K562 (cell line): ENCODE measurements around the gene CREB3L1. TPM values are rescaled to one million over a fixed set of nuclear protein-coding genes. Genes with fewer than 3 reads are reported as not detected.

Experiments
- CXXC5 ChIP-seq: fragments of 250-450 bp; sonication (Bioruptor Pico); IDR thresholded peaks from 2 replicates; pipeline ENCODE4 v1.8.0; 2022; ENCODE audit warnings: inconsistent platforms, mild to moderate bottlenecking, moderate library complexity
- IFI16 ChIP-seq: fragments of 250-450 bp; sonication (Bioruptor Pico); IDR thresholded peaks from 2 replicates; pipeline ENCODE4 v2.1.2; 2022; ENCODE audit warnings: mild to moderate bottlenecking, inconsistent platforms
- KLF10 ChIP-seq: fragments of 250-450 bp; sonication (Bioruptor Pico); IDR thresholded peaks from 2 replicates; pipeline ENCODE4 v1.6.1; 2021; ENCODE audit warnings: matching md5 sums
- OTX1 ChIP-seq: fragments of 450-650 bp; formaldehyde crosslinking; IDR thresholded peaks from 2 replicates; pipeline ENCODE4 v1.4.0; 2022; ENCODE audit warnings: mild to moderate bottlenecking
- PHF21A ChIP-seq: fragments of 450-650 bp; IDR thresholded peaks from 2 replicates; pipeline ENCODE4 v1.6.1; 2017; ENCODE audit warnings: low read depth, borderline replicate concordance
- PHF8 ChIP-seq: fragments of 200-600 bp; sonication (generic); IDR thresholded peaks from 2 replicates; pipeline ENCODE4 v1.6.1; 2012; ENCODE audit warnings: mixed run types, mild to moderate bottlenecking, inconsistent platforms, low read length, moderate library complexity, borderline replicate concordance
- RFX5 ChIP-seq: IDR thresholded peaks from 2 replicates; pipeline ENCODE4 v1.6.1; 2011; ENCODE audit warnings: low read depth, mild to moderate bottlenecking, improper control_type of control experiment, low read length
- SMAD4 ChIP-seq: fragments of 250-450 bp; sonication (Bioruptor Pico); conservative IDR thresholded peaks from 2 replicates; pipeline ENCODE4 v1.8.0; 2021; ENCODE audit warnings: inconsistent platforms, mild to moderate bottlenecking, moderate library complexity
- ZC3H8 ChIP-seq: fragments of 450-650 bp; IDR thresholded peaks from 2 replicates; pipeline ENCODE4 v1.6.1; 2017
- ZKSCAN1 ChIP-seq: fragments of 150-350 bp; IDR thresholded peaks from 2 replicates; pipeline ENCODE4 v1.6.1; 2016; ENCODE audit warnings: low read depth, low read length
- ZNF232 ChIP-seq: sonication (generic); formaldehyde crosslinking; IDR thresholded peaks from 2 replicates; pipeline ENCODE4 v1.8.0; 2022; ENCODE audit warnings: mild to moderate bottlenecking, missing genetic modification reagents
- ZNF592 ChIP-seq: fragments of 450-650 bp; IDR thresholded peaks from 2 replicates; pipeline ENCODE4 v1.6.1; 2017; ENCODE audit warnings: antibody characterized with exemption, mild to moderate bottlenecking
- ZNF696 ChIP-seq: fragments of 250-450 bp; sonication (Bioruptor Pico); conservative IDR thresholded peaks from 2 replicates; pipeline ENCODE4 v1.4.0; 2020; ENCODE audit warnings: mild to moderate bottlenecking, moderate library complexity
- polyA plus RNA-seq, 8 experiments: library from polyadenylated mRNA; depleted of rRNA in 4 of 8; stranded (reverse) in 5 of 8; unstranded in 3 of 8; fragments of >200 nt; fragmentation: Nextera tagmentation in 2 of 8; fragmentation: Illumina TruSeq in 1 of 8; extraction: Ambion mirVana in 2 of 8; extraction: Trizol in 1 of 8; gene quantifications; 2 replicates each; pipeline versions ENCODE4 v1.2.1 to v1.2.3, GENCODE V29; 2011 to 2014; ENCODE audit warnings: inconsistent platforms in 1 of 8, missing spikeins in 1 of 8
- total RNA-seq, 7 experiments: library from RNA; depleted of rRNA in 6 of 7; stranded (reverse); fragments of >200 nt in 6 of 7; fragmentation: Illumina TruSeq in 2 of 7; extraction: Trizol in 2 of 7; gene quantifications; 2 replicates each; pipeline versions ENCODE4 v1.2.1 to v1.2.3, GENCODE V29; 2011 to 2021; ENCODE audit warnings: low replicate concordance in 1 of 7
- TF ChIP-seq, protein P1 (sequence below), 2 experiments: fragments of 450-650 bp; IDR thresholded peaks; 2 replicates each; pipeline ENCODE4 v1.6.1; 2016
- TF ChIP-seq, protein P2 (sequence below): fragments of 250-450 bp; sonication (Bioruptor Pico); IDR thresholded peaks from 2 replicates; pipeline ENCODE4 v1.5.0; 2021; ENCODE audit warnings: mild to moderate bottlenecking, moderate library complexity
- TF ChIP-seq, protein P3 (sequence below): fragments of 450-650 bp; formaldehyde crosslinking; IDR thresholded peaks from 2 replicates; pipeline ENCODE4 v1.4.0; 2022; ENCODE audit warnings: missing genetic modification characterization

CREB3L1 gene
- total and polyA plus RNA-seq, 9 of the 15 experiments (the other 6 are each of a cell fraction or from before 2014, with no cell fraction given) = 1.2 to 27.6 (median 3.7) TPM

- TF ChIP-seq, protein P1, sequence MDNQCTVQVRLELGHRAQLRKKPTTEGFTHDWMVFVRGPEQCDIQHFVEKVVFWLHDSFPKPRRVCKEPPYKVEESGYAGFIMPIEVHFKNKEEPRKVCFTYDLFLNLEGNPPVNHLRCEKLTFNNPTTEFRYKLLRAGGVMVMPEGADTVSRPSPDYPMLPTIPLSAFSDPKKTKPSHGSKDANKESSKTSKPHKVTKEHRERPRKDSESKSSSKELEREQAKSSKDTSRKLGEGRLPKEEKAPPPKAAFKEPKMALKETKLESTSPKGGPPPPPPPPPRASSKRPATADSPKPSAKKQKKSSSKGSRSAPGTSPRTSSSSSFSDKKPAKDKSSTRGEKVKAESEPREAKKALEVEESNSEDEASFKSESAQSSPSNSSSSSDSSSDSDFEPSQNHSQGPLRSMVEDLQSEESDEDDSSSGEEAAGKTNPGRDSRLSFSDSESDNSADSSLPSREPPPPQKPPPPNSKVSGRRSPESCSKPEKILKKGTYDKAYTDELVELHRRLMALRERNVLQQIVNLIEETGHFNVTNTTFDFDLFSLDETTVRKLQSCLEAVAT (IDR thresholded peaks at IDR 0.05) = 0 out of 4 replicates have a peak, but pooled peaks of 1 of the 2 experiments have one; percentile 29
- TF ChIP-seq IFI16 (CRISPR knock-in tag) = no peak
- TF ChIP-seq CXXC5 (CRISPR knock-in tag) = 0 out of 2 replicates have a peak, but pooled peaks have one; percentile 22
- no peak for TF ChIP-seq KLF10
- no peak for TF ChIP-seq ZKSCAN1
- no peak for TF ChIP-seq RFX5
- no peak; the same call in 1 of the 2 replicates for TF ChIP-seq SMAD4
- TF ChIP-seq ZNF592 = peak; percentile 27
- no peak for TF ChIP-seq ZC3H8
- peak; percentile 5; the same call in 1 of the 2 replicates for TF ChIP-seq PHF8
- TF ChIP-seq, protein P2, sequence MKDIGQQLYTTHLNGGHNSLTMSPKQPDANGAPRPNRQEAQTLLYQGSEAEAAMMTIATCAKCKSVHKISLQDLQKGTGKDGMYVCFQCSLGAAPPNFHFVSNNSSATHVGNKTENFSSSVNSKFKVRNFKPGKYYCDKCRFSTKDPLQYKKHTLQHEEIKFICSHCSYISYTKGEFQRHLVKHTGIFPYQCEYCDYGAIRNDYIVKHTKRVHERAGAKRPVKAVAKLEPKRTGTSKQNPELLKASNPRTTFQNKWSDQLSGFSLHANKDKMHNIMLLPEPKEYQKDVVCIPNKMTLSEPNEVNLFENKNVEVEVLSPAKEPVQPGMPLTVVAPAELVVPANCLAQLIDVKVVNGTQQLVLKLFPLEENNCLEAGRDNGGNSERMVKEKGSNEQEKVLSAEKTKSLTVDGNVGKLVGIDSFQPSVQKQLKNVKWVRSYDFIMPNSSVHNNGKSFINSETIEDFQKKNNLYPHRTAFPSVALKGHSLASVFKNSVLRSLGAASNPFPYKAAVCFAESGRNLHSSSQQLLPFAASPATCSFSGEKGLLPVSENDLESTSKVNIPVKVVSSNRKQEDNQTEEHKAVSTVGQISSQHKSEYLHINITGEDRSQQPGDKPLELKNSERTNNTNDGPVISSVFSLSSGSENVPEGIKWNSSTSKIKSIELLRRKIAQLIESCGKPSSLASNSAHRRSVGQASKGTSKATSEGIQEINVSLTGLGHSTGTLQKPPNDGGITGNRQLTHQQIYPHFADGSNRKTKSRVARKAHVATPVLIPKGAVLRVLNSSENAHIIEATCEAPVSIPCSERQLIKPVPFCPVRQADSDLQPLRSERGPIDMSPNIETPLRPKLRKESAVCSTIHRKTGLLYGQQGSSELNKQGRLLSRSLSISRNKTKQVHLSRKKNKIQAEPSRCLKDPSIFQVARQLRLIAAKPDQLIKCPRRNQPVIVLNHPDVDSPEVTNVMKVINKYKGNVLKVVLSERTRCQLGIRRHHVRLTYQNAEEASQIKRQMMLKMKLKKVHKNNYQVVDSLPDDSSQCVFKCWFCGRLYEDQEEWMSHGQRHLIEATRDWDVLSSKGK (CRISPR knock-in tag) = no peak
- TF ChIP-seq ZNF696 = no peak
- no peak for TF ChIP-seq ZNF232
- TF ChIP-seq PHF21A = no peak
- TF ChIP-seq, protein P3, sequence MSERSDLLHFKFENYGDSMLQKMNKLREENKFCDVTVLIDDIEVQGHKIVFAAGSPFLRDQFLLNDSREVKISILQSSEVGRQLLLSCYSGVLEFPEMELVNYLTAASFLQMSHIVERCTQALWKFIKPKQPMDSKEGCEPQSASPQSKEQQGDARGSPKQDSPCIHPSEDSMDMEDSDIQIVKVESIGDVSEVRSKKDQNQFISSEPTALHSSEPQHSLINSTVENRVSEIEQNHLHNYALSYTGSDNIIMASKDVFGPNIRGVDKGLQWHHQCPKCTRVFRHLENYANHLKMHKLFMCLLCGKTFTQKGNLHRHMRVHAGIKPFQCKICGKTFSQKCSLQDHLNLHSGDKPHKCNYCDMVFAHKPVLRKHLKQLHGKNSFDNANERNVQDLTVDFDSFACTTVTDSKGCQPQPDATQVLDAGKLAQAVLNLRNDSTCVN (CRISPR knock-in tag) = 0 out of 2 replicates have a peak, but pooled peaks have one; percentile 34
- peak; percentile 30; the same call in 1 of the 2 replicates for TF ChIP-seq OTX1 (CRISPR knock-in tag)
Measured at GRCh38 chr11:46272816-46273427, 4.5 kb upstream of the CREB3L1 start (continued).
